Measurements from ENCODE around the gene SEPTIN1.
"Not testable (repeated sequence)": the region's sequence is repeated elsewhere in the genome, so short reads cannot be mapped to it uniquely, and the experiment has no call there.

Gene SEPTIN1

DNA sequence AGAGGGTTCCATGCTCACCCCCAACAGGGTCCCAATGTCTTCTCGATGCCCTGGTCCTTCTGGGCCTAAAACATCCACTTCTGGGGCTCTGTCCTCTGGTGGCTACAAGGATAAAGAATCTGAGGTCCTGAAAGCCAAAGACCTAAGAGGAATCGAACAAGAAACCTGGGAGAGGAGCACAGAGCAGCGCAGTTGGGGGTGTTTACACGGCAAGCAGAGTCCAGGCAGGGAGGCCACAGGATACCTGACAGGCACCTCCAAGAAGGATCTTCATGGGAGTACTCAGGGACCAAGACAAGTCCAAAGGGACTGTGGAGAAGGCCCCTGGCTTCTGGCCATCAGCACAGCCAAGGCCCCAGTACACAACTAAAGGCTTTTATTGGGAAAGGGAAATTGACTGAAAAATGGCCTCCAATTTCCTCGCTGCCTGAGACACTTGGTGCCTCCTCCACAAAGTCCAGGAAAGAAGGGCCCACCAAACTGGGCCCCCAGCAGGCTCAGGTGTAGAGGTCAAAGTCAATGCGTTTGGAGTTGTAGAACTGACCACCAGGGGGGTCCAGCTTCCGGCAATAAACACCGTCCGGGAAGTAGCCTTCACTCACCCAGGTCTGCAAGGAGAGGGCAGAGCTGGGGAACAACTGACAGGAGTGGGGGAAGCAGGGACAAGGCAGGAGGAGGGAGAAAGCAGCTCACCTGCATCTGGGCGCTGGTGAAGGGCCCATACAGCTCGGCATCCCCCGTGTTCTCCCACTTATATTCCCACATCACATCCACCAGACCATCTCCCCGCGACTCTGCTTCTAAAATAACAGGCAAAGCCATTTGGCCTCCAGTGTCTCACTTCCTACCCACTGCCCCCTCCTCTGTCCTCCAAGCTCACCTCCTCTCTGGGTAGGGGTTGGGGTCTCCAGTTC, 29.6 kb downstream of the SEPTIN1 start:
- Histone ChIP-seq H3K27ac (ENCODE audit: low read depth, low read length) (peak overlapping the region; percentile 97), H3K9me3 (ENCODE audit: control insufficient read depth in 5 of 5, low read length in 5 of 5) (no peaks in the 10 kb centered on the region), H3K4me1 (ENCODE audit: control insufficient read depth in 5 of 5, insufficient read depth in 5 of 5, low read length in 5 of 5) (peaks cover 14 to 62% (median 51%) of the 10 kb centered on the region in 5 donors), H3K27me3 (ENCODE audit: control insufficient read depth in 5 of 5, insufficient read depth in 4 of 5, low read length in 5 of 5) (peaks cover 0 to 8% (median 0%) of the 10 kb centered on the region in 5 donors), H3K9ac (ENCODE audit: low read length in 5 of 5) (peak overlapping the region in 2 of 5 donors; percentile 48 to 68), H3K36me3 (ENCODE audit: control insufficient read depth in 5 of 5, insufficient read depth in 5 of 5, low read length in 5 of 5) (peaks cover 0 to 52% (median 38%) of the 10 kb centered on the region in 5 donors), H3K4me3 (ENCODE audit: low read depth in 1 of 5, low read length in 5 of 5) (no peak overlapping the region)

DNA sequence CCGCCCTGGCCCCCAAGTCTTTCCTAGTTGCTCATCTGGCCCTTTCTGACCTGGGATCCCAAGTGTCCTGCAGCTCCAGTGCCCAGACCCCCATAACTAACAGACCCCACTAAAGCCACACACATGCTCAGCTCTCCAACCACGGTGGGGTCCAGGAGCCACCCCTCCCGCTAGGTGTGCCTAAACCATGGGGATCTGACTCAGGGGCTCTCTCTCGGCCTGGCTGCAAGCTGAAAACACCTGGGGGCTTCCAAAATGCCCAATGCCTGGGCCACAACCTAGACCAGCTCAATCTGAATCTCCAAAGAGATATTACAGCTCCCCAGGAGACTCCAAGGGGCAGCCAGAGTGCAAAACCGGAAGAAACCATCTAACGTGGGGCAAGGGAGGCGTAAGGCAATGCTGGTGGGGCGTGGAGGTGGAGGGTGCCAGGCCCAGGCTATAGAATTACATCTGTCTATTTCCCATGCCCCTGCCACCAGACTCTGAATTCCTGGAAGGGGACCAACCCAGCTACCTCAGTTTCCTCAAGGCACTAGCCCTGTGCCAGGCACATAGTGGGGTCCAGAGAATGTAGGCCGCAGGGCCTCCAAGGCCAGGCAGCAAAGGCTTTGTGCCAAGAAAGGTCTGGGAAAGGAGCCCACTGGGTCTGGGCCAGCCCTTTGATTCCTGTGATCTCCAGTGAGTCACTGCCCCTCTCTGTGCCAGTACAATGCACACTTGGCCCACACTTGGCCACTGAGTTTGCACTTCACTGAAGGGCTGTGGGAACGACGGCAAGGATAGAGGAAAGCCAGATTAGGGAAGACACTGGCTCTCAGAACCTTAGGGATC, 30.6 kb downstream of the SEPTIN1 start:
- Histone ChIP-seq H3K27me3 (ENCODE audit: control insufficient read depth in 5 of 5, insufficient read depth in 4 of 5, low read length in 5 of 5) (peaks cover 0 to 8% (median 0%) of the 10 kb centered on the region in 5 donors), H3K27ac (ENCODE audit: low read depth, low read length) (peak overlapping the region; percentile 97), H3K36me3 (ENCODE audit: control insufficient read depth in 5 of 5, insufficient read depth in 5 of 5, low read length in 5 of 5) (peaks cover 0 to 43% (median 31%) of the 10 kb centered on the region in 5 donors), H3K4me3 (ENCODE audit: low read depth in 1 of 5, low read length in 5 of 5) (no peak overlapping the region), H3K9ac (ENCODE audit: low read length in 5 of 5) (peak overlapping the region; percentile 26 to 68 (median 37)), H3K9me3 (ENCODE audit: control insufficient read depth in 5 of 5, low read length in 5 of 5) (no peaks in the 10 kb centered on the region), H3K4me1 (ENCODE audit: control insufficient read depth in 5 of 5, insufficient read depth in 5 of 5, low read length in 5 of 5) (peaks cover 14 to 55% (median 48%) of the 10 kb centered on the region in 5 donors)

DNA sequence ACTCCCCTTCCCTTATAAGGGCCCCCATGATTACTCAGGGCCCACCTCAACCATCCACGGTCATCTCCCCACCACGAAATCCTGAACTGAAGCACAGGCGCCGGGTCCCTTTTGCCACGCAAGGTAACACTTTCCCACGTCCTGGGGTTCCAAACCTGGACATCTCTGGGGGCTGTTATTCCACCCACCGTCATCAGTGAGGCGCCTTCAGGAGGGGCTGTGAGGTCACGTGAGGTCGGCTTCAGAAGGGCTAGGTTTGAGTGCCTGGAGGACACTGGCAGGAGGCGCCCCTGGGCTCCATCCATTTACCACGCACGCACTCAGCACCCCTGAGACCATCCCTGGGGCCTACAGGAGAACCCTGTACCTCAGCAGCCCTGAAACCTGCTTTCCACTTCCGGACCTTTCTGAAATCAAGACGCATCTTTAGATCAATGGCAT, 31.3 kb downstream of the SEPTIN1 start:
- H3K9ac ChIP-seq (ENCODE audit: low read length in 5 of 5), result no peak overlapping the region
- no peak overlapping the region for H3K4me3 ChIP-seq (ENCODE audit: low read depth in 1 of 5, low read length in 5 of 5)
- peaks cover 14 to 47% (median 41%) of the 10 kb centered on the region in 5 donors for H3K4me1 ChIP-seq (ENCODE audit: control insufficient read depth in 5 of 5, insufficient read depth in 5 of 5, low read length in 5 of 5)
- H3K36me3 ChIP-seq (ENCODE audit: control insufficient read depth in 5 of 5, insufficient read depth in 5 of 5, low read length in 5 of 5), result peaks cover 0 to 40% (median 31%) of the 10 kb centered on the region in 5 donors
- no peaks in the 10 kb centered on the region for H3K9me3 ChIP-seq (ENCODE audit: control insufficient read depth in 5 of 5, low read length in 5 of 5)
- no peak overlapping the region for H3K27ac ChIP-seq (ENCODE audit: low read depth, low read length)
- H3K27me3 ChIP-seq (ENCODE audit: control insufficient read depth in 5 of 5, insufficient read depth in 4 of 5, low read length in 5 of 5), result peaks cover 0 to 8% (median 0%) of the 10 kb centered on the region in 5 donors

DNA sequence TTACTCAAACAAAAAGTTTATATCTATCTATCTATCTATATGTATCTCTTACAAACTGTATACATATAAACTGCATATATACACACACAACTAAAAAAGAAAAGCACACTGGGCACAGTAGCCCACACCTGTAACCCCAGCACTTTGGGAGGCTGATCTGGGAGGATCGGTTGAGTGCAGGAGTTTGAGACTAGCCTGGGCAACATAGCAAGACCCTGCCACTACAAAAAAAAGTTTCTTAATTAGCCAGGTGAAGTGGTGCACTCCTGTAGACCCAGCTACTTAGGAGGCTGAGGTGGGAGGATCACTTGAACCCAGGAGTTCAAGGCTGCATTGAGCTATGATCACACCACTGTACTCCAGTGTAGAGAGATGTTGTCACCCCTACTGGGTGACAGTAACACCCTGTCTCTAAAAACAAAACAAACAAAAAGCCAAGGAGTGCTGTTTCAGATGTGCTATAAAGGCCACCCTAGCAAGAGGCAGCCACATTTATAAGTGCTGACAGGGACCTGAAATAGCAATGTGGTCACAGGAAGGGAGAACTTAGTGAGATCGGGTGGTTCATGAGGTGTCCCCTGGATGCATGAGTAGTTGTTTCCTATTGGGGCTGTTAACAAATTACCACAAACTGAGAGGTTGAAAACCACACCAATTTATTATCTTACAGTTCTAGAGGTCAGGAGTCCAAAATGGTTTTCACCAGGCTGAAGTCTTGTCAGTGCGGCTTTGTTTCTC, 32.1 kb downstream of the SEPTIN1 start:
- Histone ChIP-seq H3K27ac (ENCODE audit: low read depth, low read length) (no peak overlapping the region), H3K9ac (ENCODE audit: low read length in 5 of 5) (no peak overlapping the region)

DNA sequence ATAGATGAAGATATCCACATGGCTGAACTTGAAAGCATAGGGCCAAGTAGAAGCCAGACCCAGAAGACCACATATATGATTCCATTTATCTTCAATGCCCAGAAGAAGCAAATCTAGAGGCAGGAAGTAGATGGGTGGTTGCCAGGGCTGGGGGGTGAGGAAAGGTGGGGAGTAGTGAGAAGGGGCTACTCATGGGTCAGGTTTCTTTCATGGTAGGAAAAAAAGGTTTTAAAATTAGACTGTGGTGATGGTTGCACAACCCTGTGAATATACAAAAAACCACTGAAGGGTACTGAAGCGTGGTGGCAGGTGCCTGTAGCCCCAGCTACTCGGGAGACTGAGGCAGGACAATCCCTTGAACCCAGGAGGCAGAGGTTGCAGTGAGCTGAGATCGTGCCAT, 32.7 kb downstream of the SEPTIN1 start:
- Histone ChIP-seq H3K27ac (ENCODE audit: low read depth, low read length) (no peak overlapping the region), H3K9me3 (ENCODE audit: control insufficient read depth in 5 of 5, low read length in 5 of 5) (no peaks in the 10 kb centered on the region), H3K27me3 (ENCODE audit: control insufficient read depth in 5 of 5, insufficient read depth in 4 of 5, low read length in 5 of 5) (peaks cover 0 to 4% (median 0%) of the 10 kb centered on the region in 5 donors), H3K9ac (ENCODE audit: low read length in 5 of 5) (no peak overlapping the region), H3K4me1 (ENCODE audit: control insufficient read depth in 5 of 5, insufficient read depth in 5 of 5, low read length in 5 of 5) (peaks cover 10 to 36% (median 33%) of the 10 kb centered on the region in 5 donors), H3K36me3 (ENCODE audit: control insufficient read depth in 5 of 5, insufficient read depth in 5 of 5, low read length in 5 of 5) (peaks cover 0 to 40% (median 31%) of the 10 kb centered on the region in 5 donors), H3K4me3 (ENCODE audit: low read depth in 1 of 5, low read length in 5 of 5) (no peak overlapping the region)

More for the DNA sequence above, 32.1 kb downstream of the SEPTIN1 start:
- Histone ChIP-seq H3K9me3 (ENCODE audit: control insufficient read depth in 5 of 5, low read length in 5 of 5) (no peaks in the 10 kb centered on the region), H3K36me3 (ENCODE audit: control insufficient read depth in 5 of 5, insufficient read depth in 5 of 5, low read length in 5 of 5) (peaks cover 0 to 40% (median 31%) of the 10 kb centered on the region in 5 donors), H3K27me3 (ENCODE audit: control insufficient read depth in 5 of 5, insufficient read depth in 4 of 5, low read length in 5 of 5) (peaks cover 0 to 6% (median 0%) of the 10 kb centered on the region in 5 donors), H3K4me3 (ENCODE audit: low read depth in 1 of 5, low read length in 5 of 5) (no peak overlapping the region), H3K4me1 (ENCODE audit: control insufficient read depth in 5 of 5, insufficient read depth in 5 of 5, low read length in 5 of 5) (peaks cover 11 to 40% (median 35%) of the 10 kb centered on the region in 5 donors)

DNA sequence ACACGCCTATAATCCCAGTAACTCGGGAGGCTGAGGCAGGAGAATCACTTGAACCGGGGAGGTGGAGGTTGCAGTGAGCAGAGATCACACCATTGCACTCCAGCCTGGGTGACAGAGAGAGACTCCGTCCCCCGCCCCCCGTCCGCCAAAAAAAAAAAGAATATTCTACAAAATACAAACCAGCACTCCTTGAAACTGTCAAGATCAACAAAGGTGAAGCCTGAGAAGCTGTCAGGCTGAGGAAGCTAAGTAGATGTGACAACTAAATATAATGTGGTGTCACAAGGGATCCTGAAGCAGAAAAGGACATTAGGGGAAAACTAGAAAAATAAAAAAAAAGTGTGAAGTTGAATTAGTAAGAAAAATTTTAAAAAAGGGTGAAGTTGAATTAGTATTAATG, 33.4 kb downstream of the SEPTIN1 start:
- Histone ChIP-seq H3K27ac (ENCODE audit: low read depth, low read length) (no peak overlapping the region), H3K4me3 (ENCODE audit: low read depth in 1 of 5, low read length in 5 of 5) (no peak overlapping the region), H3K27me3 (ENCODE audit: control insufficient read depth in 5 of 5, insufficient read depth in 4 of 5, low read length in 5 of 5) (peaks cover 0 to 4% (median 0%) of the 10 kb centered on the region in 5 donors), H3K36me3 (ENCODE audit: control insufficient read depth in 5 of 5, insufficient read depth in 5 of 5, low read length in 5 of 5) (peaks cover 0 to 39% (median 31%) of the 10 kb centered on the region in 5 donors), H3K9me3 (ENCODE audit: control insufficient read depth in 5 of 5, low read length in 5 of 5) (no peaks in the 10 kb centered on the region), H3K9ac (ENCODE audit: low read length in 5 of 5) (no peak overlapping the region), H3K4me1 (ENCODE audit: control insufficient read depth in 5 of 5, insufficient read depth in 5 of 5, low read length in 5 of 5) (peaks cover 7 to 28% (median 26%) of the 10 kb centered on the region in 5 donors)

DNA sequence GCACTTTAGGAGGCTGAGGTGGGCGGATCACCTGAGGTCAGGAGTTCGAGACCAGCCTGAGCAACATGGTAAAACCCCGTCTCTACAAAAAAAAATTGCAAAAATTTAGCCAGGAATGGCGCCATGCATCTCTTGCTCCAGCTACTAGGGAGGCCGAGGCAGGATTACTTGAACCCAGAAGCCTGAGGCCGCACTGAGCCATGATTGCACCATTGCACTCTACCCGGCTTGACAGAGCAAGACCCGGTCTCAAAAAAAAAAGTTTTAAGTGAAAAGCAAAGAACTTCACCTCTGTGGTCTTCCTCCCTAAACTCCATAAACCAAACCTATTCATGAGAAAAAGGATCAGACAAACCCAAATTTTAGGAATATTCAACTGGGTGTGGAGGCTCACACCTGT, 34.2 kb downstream of the SEPTIN1 start:
- no peak overlapping the region for H3K4me3 ChIP-seq (ENCODE audit: low read depth in 1 of 5, low read length in 5 of 5)
- peaks cover 0 to 4% (median 0%) of the 10 kb centered on the region in 5 donors for H3K27me3 ChIP-seq (ENCODE audit: control insufficient read depth in 5 of 5, insufficient read depth in 4 of 5, low read length in 5 of 5)
- no peak overlapping the region for H3K27ac ChIP-seq (ENCODE audit: low read depth, low read length)
- peaks cover 7 to 21% (median 19%) of the 10 kb centered on the region in 5 donors for H3K4me1 ChIP-seq (ENCODE audit: control insufficient read depth in 5 of 5, insufficient read depth in 5 of 5, low read length in 5 of 5)
- H3K9me3 ChIP-seq (ENCODE audit: control insufficient read depth in 5 of 5, low read length in 5 of 5), result no peaks in the 10 kb centered on the region
- no peak overlapping the region for H3K9ac ChIP-seq (ENCODE audit: low read length in 5 of 5)
- peaks cover 0 to 31% (median 26%) of the 10 kb centered on the region in 5 donors for H3K36me3 ChIP-seq (ENCODE audit: control insufficient read depth in 5 of 5, insufficient read depth in 5 of 5, low read length in 5 of 5)

DNA sequence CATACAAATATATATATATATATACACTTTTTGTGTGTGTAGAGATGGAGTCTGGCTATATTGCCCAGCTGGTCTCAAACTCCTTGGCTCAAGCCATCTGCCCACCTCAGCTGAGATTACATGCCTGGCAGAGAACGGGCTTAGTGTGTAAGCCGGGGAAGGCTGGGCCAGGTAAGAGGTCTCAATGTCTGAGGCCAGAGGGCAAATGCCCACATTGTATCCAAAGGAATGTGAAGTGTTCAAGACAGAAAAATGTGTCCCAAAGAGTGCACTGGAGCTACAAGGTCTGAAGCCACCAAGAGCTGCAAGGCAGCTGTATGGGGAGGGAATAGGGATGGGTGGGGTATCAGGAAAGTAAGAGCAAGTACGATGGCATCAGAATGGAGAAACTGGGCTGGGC, 36.1 kb downstream of the SEPTIN1 start:
- Histone ChIP-seq H3K27ac (ENCODE audit: low read depth, low read length) (no peak overlapping the region), H3K9ac (ENCODE audit: low read length in 5 of 5) (no peak overlapping the region), H3K27me3 (ENCODE audit: control insufficient read depth in 5 of 5, insufficient read depth in 4 of 5, low read length in 5 of 5) (no peaks in the 10 kb centered on the region), H3K4me1 (ENCODE audit: control insufficient read depth in 5 of 5, insufficient read depth in 5 of 5, low read length in 5 of 5) (peaks cover 0 to 3% (median under 1%) of the 10 kb centered on the region in 5 donors), H3K36me3 (ENCODE audit: control insufficient read depth in 5 of 5, insufficient read depth in 5 of 5, low read length in 5 of 5) (peaks cover 0 to 13% (median 12%) of the 10 kb centered on the region in 5 donors), H3K9me3 (ENCODE audit: control insufficient read depth in 5 of 5, low read length in 5 of 5) (no peaks in the 10 kb centered on the region), H3K4me3 (ENCODE audit: low read depth in 1 of 5, low read length in 5 of 5) (no peak overlapping the region)

DNA sequence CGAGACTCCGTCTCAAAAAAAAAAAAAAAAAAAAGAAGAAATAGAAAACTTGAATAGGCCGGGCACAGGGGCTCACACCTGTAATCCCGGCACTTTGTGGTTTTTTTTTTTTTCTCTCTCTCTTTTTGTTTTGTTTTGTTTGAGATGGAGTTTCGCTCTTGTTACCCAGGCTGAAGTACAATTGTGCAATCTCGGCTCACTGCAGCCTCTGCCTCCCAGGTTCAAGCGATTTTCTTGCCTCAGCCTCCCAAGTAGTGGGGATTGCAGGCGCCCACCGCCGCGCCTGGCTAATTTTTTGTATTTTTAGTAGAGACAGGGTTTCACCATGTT, 38.9 kb downstream of the SEPTIN1 start:
- not testable (repeated sequence) for H3K9ac ChIP-seq (ENCODE audit: low read length in 5 of 5); H3K27ac ChIP-seq (ENCODE audit: low read depth, low read length); H3K36me3 ChIP-seq (ENCODE audit: control insufficient read depth in 5 of 5, insufficient read depth in 5 of 5, low read length in 5 of 5); H3K4me1 ChIP-seq (ENCODE audit: control insufficient read depth in 5 of 5, insufficient read depth in 5 of 5, low read length in 5 of 5); H3K9me3 ChIP-seq (ENCODE audit: control insufficient read depth in 5 of 5, low read length in 5 of 5); H3K27me3 ChIP-seq (ENCODE audit: control insufficient read depth in 5 of 5, insufficient read depth in 4 of 5, low read length in 5 of 5); H3K4me3 ChIP-seq (ENCODE audit: low read depth in 1 of 5, low read length in 5 of 5)

Data from subcutaneous abdominal adipose tissue (tissue), 5 donors.